Cardiac fibroblast (primary cell): Measurements from ENCODE around the gene TST.

Experiments used
- DNase-seq, 2 donors: peaks; one replicate each; pipeline versions ENCODE4 v3.0.0 to v3.0.0-alpha.2; 2010; ENCODE audit warnings: low read depth in 2 of 2
- H3K4me3 ChIP-seq, 2 donors: replicated peaks in 1 of 2; 1 replicate in 1 of 2; 2 replicates in 1 of 2; pipeline ENCODE4 v1.5.1; 2011; ENCODE audit warnings: low read depth in 2 of 2, low read length in 2 of 2, mild to moderate bottlenecking in 2 of 2, moderate library complexity in 1 of 2
- CTCF ChIP-seq: IDR thresholded peaks from one replicate; pipeline ENCODE4 v1.5.1; 2011; ENCODE audit warnings: low read depth, mild to moderate bottlenecking, low read length, inconsistent platforms

TST gene

GRCh38 chr22:37058917-37059701, 39.9 kb upstream of the TST start:
- no peak for TF ChIP-seq CTCF
- DNase-seq: no peak
- H3K4me3 ChIP-seq: no peak overlapping the region

- no peak for DNase-seq
- no peak for TF ChIP-seq CTCF
- H3K4me3 ChIP-seq: no peak overlapping the region
Observed at GRCh38 chr22:37057796-37058510, 38.7 kb upstream of the TST start.

- no peak for TF ChIP-seq CTCF
- no peak overlapping the region for H3K4me3 ChIP-seq
- no peak for DNase-seq
Observed at GRCh38 chr22:37057226-37057625, 38.0 kb upstream of the TST start.

GRCh38 chr22:37056246-37056645, 37.0 kb upstream of the TST start:
- DNase-seq: no peak
- no peak overlapping the region for H3K4me3 ChIP-seq
- TF ChIP-seq CTCF: no peak

- H3K4me3 ChIP-seq: no peak overlapping the region
- DNase-seq: no peak
- no peak for TF ChIP-seq CTCF
Observed at GRCh38 chr22:37054600-37055365, 35.5 kb upstream of the TST start.

GRCh38 chr22:37054056-37054395, 34.8 kb upstream of the TST start:
- DNase-seq: no peak
- TF ChIP-seq CTCF: no peak
- no peak overlapping the region for H3K4me3 ChIP-seq
